GM12865 (cell line): ENCODE measurements around the gene PECR.

Source experiments
- DNase-seq: peaks from one replicate; pipeline ENCODE4 v3.0.0; 2010; ENCODE audit warnings: low read depth
- H3K4me3 ChIP-seq: 2 replicates; pipeline ENCODE4 v1.5.1; 2011; ENCODE audit warnings: mild to moderate bottlenecking, low read depth, low read length, control low read depth
- CTCF ChIP-seq: IDR thresholded peaks from 2 replicates; pipeline ENCODE4 v1.5.1; 2011; ENCODE audit warnings: low read length, control low read depth, low read depth, inconsistent platforms; ENCODE audit not compliant: insufficient read depth; ENCODE audit errors: missing control alignments

Gene PECR

GRCh38 chr2:216004697-216005283 is 76.8 kb downstream of the PECR start:
- TF ChIP-seq CTCF, result no peak
- DNase-seq, result peak; percentile 70
- no peak overlapping the region for H3K4me3 ChIP-seq

DNA sequence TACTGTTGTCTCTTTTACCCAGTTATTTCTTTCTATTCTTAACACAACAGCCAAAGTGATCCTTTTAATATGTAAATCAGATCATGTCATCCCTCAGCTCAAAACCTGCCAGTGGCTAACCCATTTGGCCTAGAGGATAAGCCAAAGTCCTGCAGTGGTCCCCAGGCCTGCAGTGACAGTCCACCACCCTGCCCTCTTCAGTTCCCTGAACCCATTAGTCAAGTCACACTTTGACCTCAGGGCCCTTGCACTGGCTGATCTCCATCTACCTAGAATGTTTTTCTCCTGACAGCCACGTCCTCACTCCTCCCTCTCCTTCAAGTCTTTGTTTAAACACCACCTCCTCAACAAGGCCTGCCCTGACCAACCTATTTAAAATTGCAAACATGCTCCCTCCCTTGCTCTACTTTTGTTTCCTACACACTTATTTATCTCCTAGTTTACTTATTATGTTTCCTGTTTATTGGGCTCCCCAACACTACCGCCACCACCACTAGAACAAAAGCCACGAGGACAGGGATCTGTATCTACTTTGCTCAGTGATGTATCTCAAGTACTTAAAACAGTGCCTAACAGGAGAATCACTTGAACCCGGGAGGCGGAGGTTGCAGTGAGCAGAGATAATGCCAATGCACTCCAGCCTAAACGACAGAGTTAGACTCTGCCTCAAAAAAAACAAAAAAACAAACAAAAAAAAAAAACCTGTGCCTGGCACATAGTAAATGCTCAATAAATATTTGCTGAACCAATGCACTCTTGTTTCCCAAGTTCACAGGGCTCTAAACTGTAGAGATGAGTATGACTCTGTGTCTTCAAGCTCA is 77.5 kb downstream of the PECR start:
- no peak for DNase-seq
- no peak overlapping the region for H3K4me3 ChIP-seq
- no peak for TF ChIP-seq CTCF

- DNase-seq, result no peak
- no peak for TF ChIP-seq CTCF
- H3K4me3 ChIP-seq, result peak overlapping the region; percentile 33
These were observed 78.9 kb downstream of the PECR start for GRCh38 chr2:216002693-216003092.

GRCh38 chr2:216002101-216002678 is 79.4 kb downstream of the PECR start:
- peak overlapping the region; percentile 33 for H3K4me3 ChIP-seq
- peak; percentile 50 for DNase-seq
- TF ChIP-seq CTCF, result no peak

DNA sequence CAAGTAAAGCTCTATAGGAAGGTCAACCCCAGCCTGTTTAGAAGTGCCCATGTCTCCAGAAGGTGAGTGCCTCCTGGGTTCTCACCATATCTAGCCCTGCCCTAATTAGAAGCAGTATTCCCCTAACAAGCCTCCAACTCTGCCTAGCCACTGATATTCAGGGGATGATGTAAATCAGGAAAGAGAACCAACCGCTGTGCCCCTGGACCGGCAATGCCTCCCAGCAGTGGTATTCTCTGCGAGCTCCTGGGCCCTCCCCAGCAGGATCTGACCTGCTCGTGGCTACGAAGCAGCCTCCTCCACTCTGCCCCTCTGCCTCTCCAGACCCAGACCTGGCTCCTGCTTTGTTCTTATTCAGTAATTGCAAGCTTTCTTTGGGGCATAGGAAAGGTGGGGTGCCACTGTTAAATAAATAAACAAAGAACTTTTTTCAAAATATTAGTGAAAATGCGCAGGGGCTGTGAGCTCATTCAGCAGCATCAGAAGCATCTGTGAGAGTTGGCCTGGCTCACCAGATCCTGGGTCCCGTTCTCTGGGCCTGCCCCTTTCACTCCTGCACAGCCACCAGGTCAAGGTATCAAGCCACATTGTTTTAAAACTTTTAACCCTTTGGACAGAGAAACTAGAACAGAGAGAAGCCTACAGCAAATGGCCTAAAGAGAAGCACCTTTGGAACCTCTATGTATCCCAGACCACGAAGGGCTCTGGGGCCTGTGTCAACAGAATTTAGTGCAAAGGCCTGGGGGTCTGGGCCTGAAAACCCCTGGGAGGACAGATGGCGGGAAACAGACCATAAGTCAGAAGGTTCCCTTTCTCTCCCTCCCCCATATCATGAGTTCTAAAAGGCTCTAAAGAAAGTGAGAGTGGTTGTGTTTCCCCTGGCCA is 80.2 kb downstream of the PECR start:
- H3K4me3 ChIP-seq, result 0 out of 2 replicates have a peak overlapping the region, but pooled peaks have one; percentile 2
- TF ChIP-seq CTCF, result no peak
- DNase-seq, result peak; percentile 61

DNA sequence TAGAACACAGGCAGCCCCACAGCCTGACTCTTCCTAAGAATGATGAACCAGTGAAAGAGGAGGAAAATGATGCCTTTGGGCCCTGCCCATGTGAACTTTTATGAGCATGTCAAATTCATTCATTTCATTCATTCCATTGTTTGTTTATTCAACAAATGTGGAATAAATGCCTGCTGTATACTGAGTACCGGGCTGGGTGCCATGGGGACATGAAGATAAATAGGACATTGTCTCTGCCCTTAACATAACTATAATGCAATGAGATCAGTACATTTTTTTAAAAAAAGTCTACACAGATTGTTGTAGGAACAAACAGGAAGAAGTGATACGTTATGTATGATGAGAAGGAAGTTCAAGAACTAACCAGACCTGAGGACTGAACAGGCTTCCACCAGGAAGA is 83.0 kb downstream of the PECR start:
- no peak overlapping the region for H3K4me3 ChIP-seq
- no peak for TF ChIP-seq CTCF
- no peak for DNase-seq
